Transverse colon (tissue), 3 donors: ENCODE data around the gene DNAJC1.

Experiments used
- POLR2A ChIP-seq: fragments of 450-650 bp; IDR thresholded peaks from one replicate; pipeline ENCODE4 v1.6.1; 2016; ENCODE audit warnings: antibody characterized with exemption, mild to moderate bottlenecking, moderate library complexity
- TF ChIP-seq, protein P1 (sequence below), 5 experiments: fragments of 200-600 bp in 3 of 5; fragments of 450-650 bp in 2 of 5; sonication (generic) in 3 of 5; IDR thresholded peaks; 1 replicate in 2 of 5; 2 replicates in 3 of 5; pipeline ENCODE4 v1.5.1; 2016 to 2017; ENCODE audit warnings: antibody characterized with exemption in 5 of 5, inconsistent platforms in 3 of 5, mild to moderate bottlenecking in 2 of 5, moderate library complexity in 1 of 5

DNA sequence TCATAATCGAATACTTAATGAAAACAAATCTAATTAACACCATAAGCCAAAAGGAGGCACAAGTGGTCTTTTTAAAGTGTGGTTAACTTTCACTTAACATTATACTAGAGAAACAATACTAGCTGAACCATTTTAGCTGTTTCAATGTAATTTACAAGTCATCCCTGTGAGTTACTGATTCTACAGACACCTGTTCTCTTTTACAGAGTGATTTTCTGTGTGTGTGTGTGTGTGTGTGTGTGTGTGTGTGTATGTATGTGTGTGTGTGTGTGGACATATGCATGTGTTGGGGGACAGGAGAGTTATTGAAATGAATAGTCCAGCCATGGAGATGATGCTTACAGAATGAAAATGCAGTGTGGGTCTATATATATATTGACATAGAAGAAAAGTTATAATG is 200.2 kb downstream of the DNAJC1 start:
- TF ChIP-seq, protein P1, sequence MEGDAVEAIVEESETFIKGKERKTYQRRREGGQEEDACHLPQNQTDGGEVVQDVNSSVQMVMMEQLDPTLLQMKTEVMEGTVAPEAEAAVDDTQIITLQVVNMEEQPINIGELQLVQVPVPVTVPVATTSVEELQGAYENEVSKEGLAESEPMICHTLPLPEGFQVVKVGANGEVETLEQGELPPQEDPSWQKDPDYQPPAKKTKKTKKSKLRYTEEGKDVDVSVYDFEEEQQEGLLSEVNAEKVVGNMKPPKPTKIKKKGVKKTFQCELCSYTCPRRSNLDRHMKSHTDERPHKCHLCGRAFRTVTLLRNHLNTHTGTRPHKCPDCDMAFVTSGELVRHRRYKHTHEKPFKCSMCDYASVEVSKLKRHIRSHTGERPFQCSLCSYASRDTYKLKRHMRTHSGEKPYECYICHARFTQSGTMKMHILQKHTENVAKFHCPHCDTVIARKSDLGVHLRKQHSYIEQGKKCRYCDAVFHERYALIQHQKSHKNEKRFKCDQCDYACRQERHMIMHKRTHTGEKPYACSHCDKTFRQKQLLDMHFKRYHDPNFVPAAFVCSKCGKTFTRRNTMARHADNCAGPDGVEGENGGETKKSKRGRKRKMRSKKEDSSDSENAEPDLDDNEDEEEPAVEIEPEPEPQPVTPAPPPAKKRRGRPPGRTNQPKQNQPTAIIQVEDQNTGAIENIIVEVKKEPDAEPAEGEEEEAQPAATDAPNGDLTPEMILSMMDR (IDR thresholded peaks at IDR 0.05) = no peak
- TF ChIP-seq POLR2A = no peak
